WTC11 (cell line): Measurements from ENCODE around the gene PSMB11. TPM values are rescaled to one million over a fixed set of nuclear protein-coding genes. Genes with fewer than 3 reads are reported as not detected.

Experiments used
- ATAC-seq: fragments of 200-7000 bp; cut with Tn5 transposase; 2 replicates; pipeline ENCODE4 v1.10.0; 2021; ENCODE audit warnings: mild to moderate bottlenecking, moderate library complexity
- CTCF ChIA-PET: fragments of 300-600 bp; sonication (Branson Sonifier 250); formaldehyde crosslinking; loops from one replicate; lab custom pipeline; 2021; ENCODE audit warnings: antibody characterized with exemption; lab: Charles Lee
- POLR2A ChIA-PET: fragments of 350-600 bp; sonication (Branson Sonifier 250); formaldehyde crosslinking; loops from one replicate; lab custom pipeline; 2021; ENCODE audit warnings: antibody characterized with exemption; lab: Charles Lee
- DNase-seq: peaks from one replicate; pipeline ENCODE4 v3.0.0; 2021; ENCODE audit warnings: low spot score
- H3K27ac Mint-ChIP-seq: 2 replicates; pipeline ENCODE4 v1.8.0; 2021; ENCODE audit warnings: mixed read lengths
- H3K27me3 Mint-ChIP-seq: 2 replicates; pipeline ENCODE4 v1.8.0; 2021; ENCODE audit warnings: low read depth, mild to moderate bottlenecking, moderate library complexity, mixed read lengths
- H3K36me3 Mint-ChIP-seq: 2 replicates; pipeline ENCODE4 v1.8.0; 2021; ENCODE audit warnings: mixed read lengths
- H3K4me1 Mint-ChIP-seq: 2 replicates; pipeline ENCODE4 v1.8.0; 2022; ENCODE audit warnings: mixed read lengths
- H3K4me3 Mint-ChIP-seq: 2 replicates; pipeline ENCODE4 v1.8.0; 2021; ENCODE audit warnings: mild to moderate bottlenecking, moderate library complexity, mixed read lengths
- H3K9me3 Mint-ChIP-seq: 2 replicates; pipeline ENCODE4 v1.8.0; 2021; ENCODE audit warnings: mixed read lengths
- CBFB ChIP-seq: sonication (generic); formaldehyde crosslinking; IDR thresholded peaks from 2 replicates; pipeline ENCODE4 v1.8.1; 2022; ENCODE audit warnings: mild to moderate bottlenecking, low read depth, missing genetic modification reagents
- FOXJ3 ChIP-seq: sonication (generic); formaldehyde crosslinking; IDR thresholded peaks from 2 replicates; pipeline ENCODE4 v1.9.0; 2021; ENCODE audit warnings: missing genetic modification reagents, mild to moderate bottlenecking, borderline replicate concordance
- GRHL2 ChIP-seq: fragments of 250-450 bp; sonication (Bioruptor Pico); IDR thresholded peaks from 2 replicates; pipeline ENCODE4 v1.8.0; 2022; ENCODE audit warnings: mild to moderate bottlenecking, moderate library complexity; ENCODE audit not compliant: insufficient replicate concordance, severe bottlenecking
- TEAD1 ChIP-seq: sonication (generic); formaldehyde crosslinking; IDR thresholded peaks from 2 replicates; pipeline ENCODE4 v1.8.0; 2022; ENCODE audit warnings: mild to moderate bottlenecking, missing genetic modification reagents
- ZNF232 ChIP-seq: sonication (generic); formaldehyde crosslinking; IDR thresholded peaks from 2 replicates; pipeline ENCODE4 v1.8.0; 2022; ENCODE audit warnings: mild to moderate bottlenecking, missing genetic modification reagents
- total RNA-seq: library from RNA; stranded (reverse); gene quantifications from 3 replicates; pipeline ENCODE4 v1.2.3, GENCODE V29; 2021
- TF ChIP-seq, protein P1 (sequence below): sonication (generic); formaldehyde crosslinking; IDR thresholded peaks from 2 replicates; pipeline ENCODE4 v1.8.1; 2023; ENCODE audit warnings: mild to moderate bottlenecking, missing genetic modification reagents
- TF ChIP-seq, protein P2 (sequence below): fragments of 250-450 bp; sonication (Bioruptor Pico); conservative IDR thresholded peaks from 2 replicates; pipeline ENCODE4 v1.9.0; 2021; ENCODE audit warnings: mild to moderate bottlenecking
- TF ChIP-seq, protein P3 (sequence below): sonication (generic); formaldehyde crosslinking; conservative IDR thresholded peaks from 2 replicates; pipeline ENCODE4 v1.8.1; 2022; ENCODE audit warnings: mild to moderate bottlenecking, missing genetic modification reagents
- TF ChIP-seq, protein P4 (sequence below): sonication (generic); formaldehyde crosslinking; conservative IDR thresholded peaks from 2 replicates; pipeline ENCODE4 v1.8.1; 2023; ENCODE audit warnings: mild to moderate bottlenecking, low read depth, missing genetic modification reagents, moderate library complexity

PSMB11 gene
- total RNA-seq, 1 experiment from 2014 or later, result not detected

DNA sequence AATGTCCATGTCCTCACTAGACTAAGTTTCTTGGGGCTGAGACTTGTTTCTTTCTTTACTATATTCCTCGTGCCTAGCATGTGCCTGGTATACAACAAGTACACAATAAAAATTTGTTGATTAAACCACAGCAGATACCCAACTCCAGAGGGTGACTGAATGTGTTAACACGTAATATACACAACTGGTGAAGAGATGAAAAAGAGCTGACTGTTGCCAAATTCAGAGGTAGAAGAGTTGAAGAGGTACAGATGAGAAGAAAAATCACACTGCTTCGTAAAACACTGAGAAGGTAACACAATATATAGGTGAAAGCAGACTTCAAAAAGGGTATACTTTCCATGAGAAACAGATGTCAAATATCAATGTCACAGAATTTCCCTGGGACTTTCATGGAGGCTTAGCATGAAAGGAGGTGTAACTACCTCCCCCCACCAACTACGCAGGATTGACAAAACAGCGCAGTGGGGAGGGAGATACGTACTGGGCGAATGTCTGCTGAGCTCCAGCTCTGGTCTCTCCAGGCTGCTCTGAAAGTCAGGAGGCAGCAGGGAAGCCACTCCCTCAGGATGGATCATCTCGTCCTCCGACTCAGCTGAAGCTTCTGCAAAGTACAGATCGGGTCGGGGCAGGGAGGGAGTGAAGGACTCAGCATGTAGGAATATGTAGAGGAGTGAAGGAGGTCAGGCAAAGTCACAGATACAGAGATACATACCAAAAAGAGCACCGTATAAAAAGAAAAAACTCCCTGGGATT lies 47.7 kb downstream of the PSMB11 start:
- CTCF ChIA-PET, result interaction anchor here (1.2 to 1.8 kb wide), 2 partner anchors 13 to 21 kb away, joined by 5 to 8 read pairs; no protein-coding TSS in a partner anchor
- Mint-ChIP-seq H3K27me3 (no peaks in the 10 kb centered on the region), H3K27ac (no peak overlapping the region), H3K4me1 (peaks cover 9% of the 10 kb centered on the region), H3K9me3 (no peaks in the 10 kb centered on the region), H3K4me3 (no peak overlapping the region), H3K36me3 (peaks cover 76% of the 10 kb centered on the region)
- ATAC-seq (no peak), DNase-seq (no peak)
- POLR2A ChIA-PET, result no interaction called here
- TF ChIP-seq, protein P1, sequence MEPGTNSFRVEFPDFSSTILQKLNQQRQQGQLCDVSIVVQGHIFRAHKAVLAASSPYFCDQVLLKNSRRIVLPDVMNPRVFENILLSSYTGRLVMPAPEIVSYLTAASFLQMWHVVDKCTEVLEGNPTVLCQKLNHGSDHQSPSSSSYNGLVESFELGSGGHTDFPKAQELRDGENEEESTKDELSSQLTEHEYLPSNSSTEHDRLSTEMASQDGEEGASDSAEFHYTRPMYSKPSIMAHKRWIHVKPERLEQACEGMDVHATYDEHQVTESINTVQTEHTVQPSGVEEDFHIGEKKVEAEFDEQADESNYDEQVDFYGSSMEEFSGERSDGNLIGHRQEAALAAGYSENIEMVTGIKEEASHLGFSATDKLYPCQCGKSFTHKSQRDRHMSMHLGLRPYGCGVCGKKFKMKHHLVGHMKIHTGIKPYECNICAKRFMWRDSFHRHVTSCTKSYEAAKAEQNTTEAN (CRISPR knock-in tag), result no peak
- TF ChIP-seq, protein P2, sequence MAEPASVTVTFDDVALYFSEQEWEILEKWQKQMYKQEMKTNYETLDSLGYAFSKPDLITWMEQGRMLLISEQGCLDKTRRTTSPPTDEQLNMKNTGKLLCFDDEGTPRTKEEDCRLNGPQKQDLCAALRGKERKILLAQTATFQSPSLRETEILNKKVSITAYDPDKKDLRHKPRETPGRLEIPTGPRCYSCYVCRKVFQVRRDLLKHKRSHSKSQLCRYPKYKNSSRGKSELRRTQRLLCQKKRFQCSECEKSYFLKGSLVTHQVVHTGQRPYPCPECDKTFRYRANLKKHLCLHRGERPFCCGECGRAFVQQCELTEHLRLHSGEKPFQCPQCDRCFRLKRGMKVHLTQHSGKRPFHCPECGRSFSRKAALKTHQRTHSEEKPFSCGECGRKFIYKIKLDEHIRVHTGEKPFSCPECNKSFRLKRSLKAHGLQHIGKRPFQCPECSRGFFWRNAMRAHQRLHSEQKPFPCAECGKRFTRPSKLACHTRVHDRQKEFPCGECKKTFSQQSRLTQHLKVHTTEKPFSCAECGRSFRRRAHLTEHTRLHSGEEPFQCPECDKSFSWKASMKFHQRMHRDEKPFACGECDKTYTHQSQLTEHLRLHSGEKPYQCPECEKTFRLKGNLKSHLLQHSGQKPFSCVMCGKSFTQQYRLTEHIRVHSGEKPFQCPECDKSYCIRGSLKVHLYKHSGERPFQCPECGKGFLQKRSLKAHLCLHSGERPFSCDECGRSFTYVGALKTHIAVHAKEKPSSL (CRISPR knock-in tag), result no peak
- no peak for TF ChIP-seq ZNF232 (CRISPR knock-in tag)

DNA sequence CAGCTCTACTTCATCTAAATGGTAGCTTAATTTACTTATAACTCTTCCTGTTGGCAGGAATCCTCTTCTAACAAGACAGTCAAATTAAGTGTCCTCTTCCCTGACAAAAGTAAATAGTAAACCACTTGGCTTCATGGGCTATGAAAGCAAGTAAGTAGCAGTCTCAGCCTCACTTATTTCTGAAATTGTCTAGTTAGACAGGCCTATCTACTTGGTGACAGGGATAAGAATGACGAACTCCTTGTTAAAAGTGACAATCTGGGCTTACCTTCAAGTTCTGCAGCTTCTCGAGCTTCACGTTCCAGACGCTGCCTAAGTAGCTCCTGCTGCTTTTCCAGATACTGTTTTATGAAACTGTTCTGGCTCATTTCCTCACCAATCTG lies 48.2 kb downstream of the PSMB11 start:
- ATAC-seq, result no peak
- CTCF ChIA-PET, result interaction anchor here (1.2 to 1.8 kb wide), 2 partner anchors 13 to 22 kb away, joined by 5 to 8 read pairs; no protein-coding TSS in a partner anchor
- H3K4me3 Mint-ChIP-seq, result no peak overlapping the region
- peaks cover 9% of the 10 kb centered on the region for H3K4me1 Mint-ChIP-seq
- TF ChIP-seq TEAD1 (no peak), CBFB (CRISPR knock-in tag) (no peak), FOXJ3 (CRISPR knock-in tag) (no peak), GRHL2 (no peak)
- TF ChIP-seq, protein P3, sequence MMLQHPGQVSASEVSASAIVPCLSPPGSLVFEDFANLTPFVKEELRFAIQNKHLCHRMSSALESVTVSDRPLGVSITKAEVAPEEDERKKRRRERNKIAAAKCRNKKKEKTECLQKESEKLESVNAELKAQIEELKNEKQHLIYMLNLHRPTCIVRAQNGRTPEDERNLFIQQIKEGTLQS (CRISPR knock-in tag), result no peak
- TF ChIP-seq, protein P4, sequence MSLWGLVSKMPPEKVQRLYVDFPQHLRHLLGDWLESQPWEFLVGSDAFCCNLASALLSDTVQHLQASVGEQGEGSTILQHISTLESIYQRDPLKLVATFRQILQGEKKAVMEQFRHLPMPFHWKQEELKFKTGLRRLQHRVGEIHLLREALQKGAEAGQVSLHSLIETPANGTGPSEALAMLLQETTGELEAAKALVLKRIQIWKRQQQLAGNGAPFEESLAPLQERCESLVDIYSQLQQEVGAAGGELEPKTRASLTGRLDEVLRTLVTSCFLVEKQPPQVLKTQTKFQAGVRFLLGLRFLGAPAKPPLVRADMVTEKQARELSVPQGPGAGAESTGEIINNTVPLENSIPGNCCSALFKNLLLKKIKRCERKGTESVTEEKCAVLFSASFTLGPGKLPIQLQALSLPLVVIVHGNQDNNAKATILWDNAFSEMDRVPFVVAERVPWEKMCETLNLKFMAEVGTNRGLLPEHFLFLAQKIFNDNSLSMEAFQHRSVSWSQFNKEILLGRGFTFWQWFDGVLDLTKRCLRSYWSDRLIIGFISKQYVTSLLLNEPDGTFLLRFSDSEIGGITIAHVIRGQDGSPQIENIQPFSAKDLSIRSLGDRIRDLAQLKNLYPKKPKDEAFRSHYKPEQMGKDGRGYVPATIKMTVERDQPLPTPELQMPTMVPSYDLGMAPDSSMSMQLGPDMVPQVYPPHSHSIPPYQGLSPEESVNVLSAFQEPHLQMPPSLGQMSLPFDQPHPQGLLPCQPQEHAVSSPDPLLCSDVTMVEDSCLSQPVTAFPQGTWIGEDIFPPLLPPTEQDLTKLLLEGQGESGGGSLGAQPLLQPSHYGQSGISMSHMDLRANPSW (CRISPR knock-in tag), result no peak
- TF ChIP-seq, protein P2 (CRISPR knock-in tag), result no peak
- TF ChIP-seq, all 79 proteins: peak for 0
- no peaks in the 10 kb centered on the region for H3K9me3 Mint-ChIP-seq
- H3K27me3 Mint-ChIP-seq, result no peaks in the 10 kb centered on the region
- no peak overlapping the region for H3K27ac Mint-ChIP-seq
- H3K36me3 Mint-ChIP-seq, result peaks cover 70% of the 10 kb centered on the region
- DNase-seq, result no peak
- POLR2A ChIA-PET, result no interaction called here
